Measurements from ENCODE around the gene TMEM269.

GRCh38 chr1:42817440-42817767 is 32.6 kb downstream of the TMEM269 start:
- TF ChIP-seq CHD4 (IDR thresholded peaks at IDR 0.05; ENCODE audit: insufficient read depth, insufficient replicate concordance, low read depth, low read length, poor library complexity, severe bottlenecking) (no peak), ZNF431 (CRISPR knock-in tag; IDR thresholded peaks at IDR 0.05) (no peak), MEF2D (tag; conservative IDR thresholded peaks at IDR 0.05; ENCODE audit: low read depth) (no peak), ZNF224 (CRISPR knock-in tag; IDR thresholded peaks at IDR 0.05) (no peak), HDAC2 (IDR thresholded peaks at IDR 0.05) (no peak)
